ENCODE measurements around the gene SERP2.

Gene SERP2

DNA sequence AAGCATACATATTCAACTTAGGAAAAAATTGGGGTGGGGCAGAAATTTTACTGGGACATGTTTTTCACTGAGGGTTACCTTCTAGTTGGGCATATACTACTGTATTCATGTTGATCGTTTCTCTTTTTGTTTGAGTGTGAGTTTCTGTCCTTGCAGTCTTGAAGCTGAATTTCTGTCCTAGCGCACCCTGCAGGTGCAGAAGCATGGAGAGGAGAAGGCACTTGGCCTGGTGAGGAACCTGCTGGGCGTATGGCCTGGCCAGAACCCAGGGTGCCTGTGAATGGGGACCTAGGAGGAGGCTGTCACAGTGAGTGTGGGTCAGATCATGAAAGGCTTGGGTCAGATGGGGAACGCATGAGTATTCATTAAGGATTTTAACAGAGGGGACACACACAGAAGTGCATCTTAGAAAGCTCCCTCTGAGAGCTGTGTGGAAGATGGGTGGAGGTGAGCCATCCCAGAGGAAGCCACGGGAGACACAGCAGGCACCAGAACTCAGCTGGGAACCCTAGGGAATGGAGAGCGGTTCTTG lies 36.8 kb downstream of the SERP2 start:
- H3K27ac Mint-ChIP-seq: no peak overlapping the region
- H3K4me3 Mint-ChIP-seq: no peak overlapping the region
- H3K4me1 Mint-ChIP-seq: no peaks in the 10 kb centered on the region
- no peaks in the 10 kb centered on the region for H3K27me3 Mint-ChIP-seq
- no peak for DNase-seq
- H3K9me3 Mint-ChIP-seq: no peaks in the 10 kb centered on the region
- ATAC-seq: no peak

DNA sequence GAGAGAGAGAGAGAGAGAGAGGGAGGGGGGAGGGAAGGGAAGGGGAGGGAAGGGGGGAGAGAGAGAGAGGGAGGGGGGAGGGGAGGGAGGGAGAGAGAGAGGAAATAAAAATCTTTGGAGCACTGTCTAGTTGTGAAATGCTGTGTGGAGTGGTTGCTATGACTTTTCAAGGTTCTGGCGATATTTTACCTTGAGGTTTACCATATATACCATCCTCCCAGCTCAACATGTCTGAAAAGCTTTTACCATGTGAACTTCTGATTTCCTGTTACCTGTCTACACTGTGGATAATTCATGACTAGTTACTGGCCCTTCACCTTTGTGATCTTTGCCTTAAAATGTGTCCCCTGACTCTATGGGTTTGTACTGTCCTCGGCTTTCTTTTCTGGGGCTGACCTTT lies 38.2 kb downstream of the SERP2 start:
- DNase-seq (no peak), ATAC-seq (no peak)
- no peaks in the 10 kb centered on the region for H3K9me3 Mint-ChIP-seq
- H3K27ac Mint-ChIP-seq: no peak overlapping the region
- no peaks in the 10 kb centered on the region for H3K27me3 Mint-ChIP-seq
- no peaks in the 10 kb centered on the region for H3K4me1 Mint-ChIP-seq
- no peak overlapping the region for H3K4me3 Mint-ChIP-seq

- no peak for ATAC-seq
- DNase-seq: no peak
- Mint-ChIP-seq H3K4me3 (no peak overlapping the region), H3K9me3 (no peaks in the 10 kb centered on the region), H3K27me3 (no peaks in the 10 kb centered on the region), H3K27ac (no peak overlapping the region), H3K4me1 (no peaks in the 10 kb centered on the region)
Observed at GRCh38 chr13:44412346-44412935, 38.8 kb downstream of the SERP2 start.

DNA sequence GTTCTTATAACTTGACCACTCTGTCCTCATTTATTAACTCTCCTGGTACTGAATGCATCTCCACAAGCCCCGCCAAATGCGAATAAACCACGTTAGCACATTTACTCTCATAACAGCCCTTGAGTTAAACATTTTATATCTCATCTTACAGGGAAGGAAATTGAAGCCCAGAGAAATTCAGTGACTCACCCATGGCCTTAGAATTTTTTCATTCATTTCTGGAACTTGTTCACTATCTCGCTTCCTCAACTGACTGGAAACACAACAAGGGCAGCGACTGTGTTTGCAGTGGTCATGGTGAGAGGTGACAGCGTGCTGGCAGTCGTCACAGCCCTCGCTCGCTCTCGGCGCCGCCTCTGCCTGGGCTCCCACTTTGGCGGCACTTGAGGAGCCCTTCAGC lies 39.5 kb downstream of the SERP2 start:
- ATAC-seq: no peak
- no peaks in the 10 kb centered on the region for H3K27me3 Mint-ChIP-seq
- H3K9me3 Mint-ChIP-seq: no peaks in the 10 kb centered on the region
- H3K4me3 Mint-ChIP-seq: no peak overlapping the region
- no peak for DNase-seq
- no peak overlapping the region for H3K27ac Mint-ChIP-seq
- no peaks in the 10 kb centered on the region for H3K4me1 Mint-ChIP-seq

DNA sequence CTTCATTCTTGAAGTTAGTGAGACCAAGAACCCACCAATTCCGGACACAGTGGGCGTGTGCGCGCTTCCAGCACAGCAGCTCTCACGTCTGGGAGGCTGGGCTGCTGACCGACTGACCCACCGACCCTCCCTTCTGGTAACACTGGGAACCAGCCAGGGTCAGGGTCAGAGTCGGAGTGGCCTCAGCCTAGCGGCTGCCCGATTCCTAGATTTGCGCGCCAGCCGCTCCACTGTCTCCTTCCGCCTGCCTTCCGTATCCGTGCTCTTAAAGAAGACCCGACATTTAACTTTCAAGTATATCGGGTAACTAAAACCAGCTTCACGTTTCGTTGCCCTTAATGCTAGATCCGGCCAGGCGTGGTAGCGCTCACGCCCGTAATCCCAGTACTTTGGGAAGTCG lies 41.1 kb downstream of the SERP2 start:
- Mint-ChIP-seq H3K27me3 (no peaks in the 10 kb centered on the region), H3K4me1 (no peaks in the 10 kb centered on the region), H3K4me3 (no peak overlapping the region), H3K9me3 (no peaks in the 10 kb centered on the region), H3K27ac (no peak overlapping the region)
- DNase-seq (no peak), ATAC-seq (no peak)

GRCh38 chr13:44415815-44416214 lies 42.2 kb downstream of the SERP2 start:
- ATAC-seq: no peak
- Mint-ChIP-seq H3K27ac (peak overlapping the region in 1 of 2 donors; percentile 38), H3K4me1 (no peaks in the 10 kb centered on the region)

DNA sequence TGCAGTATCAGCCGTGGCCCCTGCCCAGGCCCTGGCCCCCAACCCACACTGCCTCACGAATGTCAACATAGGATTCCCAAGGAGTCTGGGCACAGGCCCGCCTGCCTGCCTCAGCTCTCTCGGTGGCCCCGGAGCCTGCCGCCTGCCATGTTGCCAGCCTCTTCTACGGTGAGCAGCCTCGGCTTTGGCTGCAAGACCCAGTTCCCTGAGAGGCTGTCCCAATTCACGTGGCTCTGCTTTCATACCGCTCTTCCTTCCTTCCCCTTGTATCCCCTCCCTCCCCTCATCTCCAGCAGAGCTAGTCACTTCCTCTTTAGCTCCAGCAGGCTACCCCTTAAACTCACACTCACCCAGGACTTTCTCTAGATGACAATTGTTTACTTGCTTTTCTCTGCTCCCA lies 42.7 kb downstream of the SERP2 start:
- H3K4me3 Mint-ChIP-seq: no peak overlapping the region
- H3K27ac Mint-ChIP-seq: peak overlapping the region in 1 of 2 donors; percentile 38
- no peak for DNase-seq
- ATAC-seq: no peak
- no peaks in the 10 kb centered on the region for H3K27me3 Mint-ChIP-seq
- no peaks in the 10 kb centered on the region for H3K9me3 Mint-ChIP-seq
- no peaks in the 10 kb centered on the region for H3K4me1 Mint-ChIP-seq

More at GRCh38 chr13:44415815-44416214, 42.2 kb downstream of the SERP2 start:
- Mint-ChIP-seq H3K27me3 (no peaks in the 10 kb centered on the region), H3K4me3 (no peak overlapping the region), H3K9me3 (no peaks in the 10 kb centered on the region)
- DNase-seq: no peak

DNA sequence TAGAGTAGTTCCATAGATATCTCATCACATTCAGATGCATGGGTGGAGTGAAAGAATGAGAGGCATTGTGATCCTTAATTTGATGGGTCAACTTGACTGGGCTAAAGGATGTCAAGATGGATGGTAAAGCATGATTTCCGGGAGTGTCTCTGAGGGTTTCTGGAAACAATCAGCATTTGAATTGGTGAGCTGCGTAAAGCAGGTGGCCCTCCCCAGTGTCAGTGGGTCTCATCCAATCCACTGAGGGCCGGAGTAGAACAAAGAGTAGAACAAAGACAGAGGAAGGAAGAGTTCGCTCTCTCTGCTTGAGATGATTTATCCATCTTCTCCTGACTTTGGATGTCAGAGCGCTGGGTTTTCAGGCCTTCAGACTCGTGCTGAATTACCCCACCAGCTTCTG lies 43.1 kb downstream of the SERP2 start:
- Mint-ChIP-seq H3K4me3 (no peak overlapping the region), H3K4me1 (no peaks in the 10 kb centered on the region), H3K27me3 (no peaks in the 10 kb centered on the region), H3K9me3 (no peaks in the 10 kb centered on the region), H3K27ac (no peak overlapping the region)
- ATAC-seq: no peak
- DNase-seq: no peak

GRCh38 chr13:44417446-44417845 lies 43.8 kb downstream of the SERP2 start:
- no peak for ATAC-seq
- no peak overlapping the region for H3K4me3 Mint-ChIP-seq
- no peaks in the 10 kb centered on the region for H3K9me3 Mint-ChIP-seq
- DNase-seq: no peak
- H3K27me3 Mint-ChIP-seq: peaks cover 4% of the 10 kb centered on the region
- H3K4me1 Mint-ChIP-seq: no peaks in the 10 kb centered on the region
- H3K27ac Mint-ChIP-seq: peak overlapping the region in 1 of 2 donors; percentile 94

DNA sequence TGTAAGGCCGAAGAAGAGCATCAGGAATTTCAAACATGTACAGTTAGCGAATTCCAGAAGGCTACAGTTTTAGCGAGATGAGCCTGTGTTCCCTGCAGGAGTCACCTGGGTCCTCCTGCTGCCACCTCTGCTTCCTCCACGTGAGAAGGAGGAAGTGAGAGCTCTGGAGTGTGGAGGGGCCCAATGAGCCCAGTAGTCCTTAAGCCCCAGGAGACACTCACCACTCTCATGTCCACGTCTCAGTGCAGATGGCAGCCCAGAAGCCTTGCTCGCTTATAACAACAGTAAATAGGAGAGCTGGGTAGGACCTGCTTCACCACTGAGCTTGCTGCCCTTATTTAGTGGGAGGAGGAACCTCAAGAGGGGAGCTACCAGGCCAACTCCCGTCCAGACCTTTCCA lies 44.3 kb downstream of the SERP2 start:
- ATAC-seq (no peak), DNase-seq (no peak)
- Mint-ChIP-seq H3K9me3 (no peaks in the 10 kb centered on the region), H3K4me1 (peaks cover 3% of the 10 kb centered on the region), H3K4me3 (no peak overlapping the region), H3K27me3 (peaks cover 9% of the 10 kb centered on the region), H3K27ac (no peak overlapping the region)

DNA sequence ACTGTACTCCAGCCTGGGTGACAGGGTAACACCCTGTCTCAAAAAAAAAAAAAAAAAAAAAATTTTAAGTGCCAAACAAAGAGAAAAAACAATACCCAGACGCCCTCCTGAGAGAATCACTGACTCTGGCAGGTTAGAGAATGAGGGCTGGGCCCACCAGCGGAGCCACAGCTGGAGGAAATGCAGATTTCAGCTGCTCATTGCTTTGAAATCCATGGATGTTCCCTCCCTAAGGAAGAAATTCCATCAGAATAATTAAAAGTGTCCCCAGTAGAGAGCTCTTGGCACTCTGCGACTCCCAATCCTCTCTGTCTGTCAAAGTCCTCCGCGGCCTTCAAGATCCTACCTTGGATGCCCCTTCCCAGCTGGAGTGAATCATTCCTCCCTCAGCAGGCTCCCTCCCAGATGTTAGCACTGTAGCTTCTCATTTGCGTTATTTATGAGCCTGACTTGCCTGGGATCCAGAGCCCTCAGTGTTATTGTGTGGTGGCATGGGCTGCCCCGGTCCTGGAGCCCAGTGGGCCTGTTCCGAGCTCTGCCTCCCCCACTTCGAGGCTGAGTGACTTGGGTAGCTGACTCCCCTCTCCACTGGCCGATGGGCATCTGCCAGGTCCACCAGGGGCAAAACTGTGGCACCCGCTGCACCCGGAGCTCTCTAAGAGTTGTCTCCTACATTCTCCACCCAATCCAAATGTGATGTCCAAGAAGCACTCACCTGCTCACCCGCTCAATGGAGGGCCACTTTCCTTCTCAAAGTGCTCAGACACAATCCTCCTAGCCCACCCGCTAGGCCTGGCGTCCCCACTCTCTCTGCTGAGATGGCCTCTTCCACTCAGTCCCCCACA lies 47.0 kb downstream of the SERP2 start:
- H3K27me3 Mint-ChIP-seq: peaks cover 31% of the 10 kb centered on the region
- H3K9me3 Mint-ChIP-seq: no peaks in the 10 kb centered on the region
- ATAC-seq (no peak), DNase-seq (no peak)
- peaks cover 6% of the 10 kb centered on the region for H3K4me1 Mint-ChIP-seq
- H3K27ac Mint-ChIP-seq: no peak overlapping the region
- no peak overlapping the region for H3K4me3 Mint-ChIP-seq

GRCh38 chr13:44421853-44422525 lies 48.4 kb downstream of the SERP2 start:
- DNase-seq: no peak
- H3K4me1 Mint-ChIP-seq: peaks cover 6% of the 10 kb centered on the region
- H3K27ac Mint-ChIP-seq: no peak overlapping the region
- no peak for ATAC-seq
- H3K27me3 Mint-ChIP-seq: peaks cover 31% of the 10 kb centered on the region
- H3K9me3 Mint-ChIP-seq: no peaks in the 10 kb centered on the region
- no peak overlapping the region for H3K4me3 Mint-ChIP-seq

GRCh38 chr13:44422755-44423643 lies 49.4 kb downstream of the SERP2 start:
- ATAC-seq (peak; percentile 58), DNase-seq (no peak)
- Mint-ChIP-seq H3K4me3 (no peak overlapping the region), H3K27me3 (peaks cover 31% of the 10 kb centered on the region), H3K27ac (peak overlapping the region in 1 of 2 donors; percentile 75), H3K4me1 (peaks cover 6% of the 10 kb centered on the region), H3K9me3 (no peaks in the 10 kb centered on the region)

GRCh38 chr13:44423824-44424223 lies 50.2 kb downstream of the SERP2 start:
- Mint-ChIP-seq H3K9me3 (no peaks in the 10 kb centered on the region), H3K27ac (no peak overlapping the region), H3K27me3 (peaks cover 31% of the 10 kb centered on the region), H3K4me1 (peaks cover 6% of the 10 kb centered on the region), H3K4me3 (no peak overlapping the region)
- ATAC-seq (no peak), DNase-seq (no peak)

Measured in stimulated activated naive CD8-positive, alpha-beta T cell treated with anti-CD3 and anti-CD28 coated beads, Interleukin-15, amount 100 ng/mL, for 72 hours (primary cell).